NCI-H128 (cell line): ENCODE measurements around the gene PLCG2.
"Not testable (repeated sequence)": the region's sequence is repeated elsewhere in the genome, so short reads cannot be mapped to it uniquely, and the experiment has no call there.

ENCODE experiments used
- DNase-seq: peaks from one replicate; lab custom pipeline; 2025; ENCODE audit not compliant: unreplicated experiment; lab: John Stamatoyannopoulos, UW

PLCG2 gene

DNA sequence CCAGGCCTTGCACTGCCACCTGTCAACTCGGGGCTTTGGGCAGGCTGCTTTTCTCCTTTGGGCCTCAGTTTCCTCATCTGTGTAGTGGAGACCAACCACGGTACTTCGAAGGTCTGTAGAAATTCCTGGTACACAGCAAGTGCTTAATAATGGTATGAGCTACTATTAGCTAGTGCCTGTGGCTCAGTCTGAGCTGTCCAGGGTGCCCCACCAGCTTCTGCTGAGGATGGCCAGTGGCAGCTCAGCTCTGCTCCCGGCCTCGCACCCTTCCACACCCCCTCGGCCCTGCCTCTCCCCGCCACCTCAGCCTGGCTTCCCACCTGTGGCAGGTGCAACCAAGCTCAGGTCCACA lies 26.2 kb upstream of the PLCG2 start:
- no peak for DNase-seq

DNA sequence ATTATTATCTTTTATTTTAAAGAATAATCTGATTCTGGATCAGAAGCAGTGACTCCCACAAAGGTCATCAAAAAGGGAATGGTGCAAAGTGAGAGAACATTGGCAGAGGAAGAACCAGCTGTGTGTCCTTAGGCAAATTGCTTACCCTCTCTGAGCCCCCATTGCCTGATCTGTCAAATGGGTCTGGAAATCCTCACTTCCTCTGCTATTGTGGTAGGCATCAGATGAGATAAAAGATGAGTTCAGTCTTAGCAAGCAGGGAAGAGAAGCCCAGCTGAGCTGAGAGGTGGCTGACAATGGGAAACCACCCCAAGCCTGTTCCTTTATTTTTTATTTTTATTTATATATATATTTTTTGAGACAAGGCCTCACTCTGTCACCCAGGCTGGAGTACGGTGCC lies 24.2 kb upstream of the PLCG2 start:
- DNase-seq: no peak

DNA sequence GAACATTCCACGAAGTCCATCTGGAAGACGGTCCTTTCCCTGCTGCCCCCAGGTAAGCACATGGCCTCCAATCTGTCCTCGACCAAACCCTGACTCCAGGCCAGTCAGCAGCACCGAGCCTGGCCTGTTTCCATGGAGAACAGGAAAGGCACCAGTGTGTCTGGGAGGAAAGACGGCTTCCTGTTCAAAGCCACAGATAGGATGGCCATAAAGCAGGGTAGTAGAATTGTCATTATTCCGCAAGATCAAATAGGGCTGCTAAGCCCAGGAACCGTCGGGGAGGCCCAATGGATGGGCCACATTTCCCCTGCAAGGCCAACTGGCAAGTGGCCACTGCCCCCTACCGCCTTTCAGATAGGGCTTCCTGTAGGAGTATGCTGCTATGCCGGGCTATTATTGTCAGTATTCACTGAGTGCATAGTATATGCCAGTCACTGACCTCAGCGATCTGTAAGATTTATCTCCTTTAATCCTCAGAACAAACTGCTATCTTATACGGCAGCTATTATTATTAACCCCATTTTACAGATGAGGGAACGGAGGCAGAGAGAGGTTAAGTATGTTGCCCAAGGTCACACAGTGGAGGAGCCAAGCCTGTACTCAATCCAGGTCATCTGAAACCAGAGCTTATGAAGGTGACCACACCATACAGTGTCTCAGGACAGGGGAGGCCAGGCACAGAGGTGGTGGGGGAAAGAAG lies 23.0 kb upstream of the PLCG2 start:
- no peak for DNase-seq

DNA sequence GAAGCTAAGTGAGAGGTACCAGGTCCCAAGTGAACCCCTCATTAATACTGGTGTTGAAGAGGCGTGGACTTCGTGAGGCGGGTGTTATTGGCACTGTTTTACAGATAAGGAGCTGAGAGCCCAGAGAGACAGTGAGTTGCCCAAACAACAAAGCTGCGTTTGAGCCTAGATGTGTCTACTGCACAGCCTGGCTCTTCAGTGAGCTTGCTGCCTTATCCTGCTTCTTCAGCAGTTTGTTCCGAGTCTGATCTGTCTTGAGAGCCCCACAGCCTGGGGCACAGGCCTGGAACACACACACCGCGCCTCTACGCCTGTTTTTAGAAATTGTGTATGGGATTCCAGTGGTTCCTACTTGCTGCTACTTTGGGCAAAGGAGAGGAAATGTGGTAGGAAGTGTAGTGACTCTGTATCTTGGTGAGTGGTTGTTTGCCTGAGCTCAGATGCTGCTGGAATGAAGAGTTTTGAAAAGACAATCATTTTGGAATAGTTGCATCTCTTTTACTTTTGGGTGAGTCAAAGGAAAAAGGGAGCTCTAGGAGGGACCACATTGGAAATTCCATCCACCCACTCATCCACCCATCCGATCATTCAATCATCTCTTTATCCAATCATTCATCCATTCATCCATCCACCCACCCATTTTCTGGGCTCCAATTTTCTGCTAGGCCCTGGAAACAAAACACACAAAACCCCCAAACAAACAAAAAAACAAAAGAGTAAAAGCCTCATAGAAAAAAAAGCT lies 22.3 kb upstream of the PLCG2 start:
- no peak for DNase-seq

DNA sequence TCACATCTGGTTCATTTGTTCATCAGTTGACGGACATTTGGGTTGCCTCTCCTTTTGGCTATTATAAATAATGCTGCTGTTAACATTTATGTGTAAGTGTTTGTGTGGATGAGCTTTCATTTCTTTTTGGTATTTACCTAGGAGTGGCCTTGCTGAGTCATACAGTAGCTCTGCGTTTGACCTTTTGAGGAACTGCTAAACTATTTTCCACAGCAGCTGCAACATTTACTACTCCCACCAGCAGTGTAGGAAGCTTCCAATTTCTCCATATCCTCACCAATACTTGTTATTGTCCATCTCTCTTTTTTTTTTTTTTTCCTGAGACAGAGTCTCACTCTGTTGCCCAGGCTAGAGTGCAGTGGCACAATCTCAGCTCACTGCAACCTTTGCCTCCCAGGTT lies 20.7 kb upstream of the PLCG2 start:
- no peak for DNase-seq

DNA sequence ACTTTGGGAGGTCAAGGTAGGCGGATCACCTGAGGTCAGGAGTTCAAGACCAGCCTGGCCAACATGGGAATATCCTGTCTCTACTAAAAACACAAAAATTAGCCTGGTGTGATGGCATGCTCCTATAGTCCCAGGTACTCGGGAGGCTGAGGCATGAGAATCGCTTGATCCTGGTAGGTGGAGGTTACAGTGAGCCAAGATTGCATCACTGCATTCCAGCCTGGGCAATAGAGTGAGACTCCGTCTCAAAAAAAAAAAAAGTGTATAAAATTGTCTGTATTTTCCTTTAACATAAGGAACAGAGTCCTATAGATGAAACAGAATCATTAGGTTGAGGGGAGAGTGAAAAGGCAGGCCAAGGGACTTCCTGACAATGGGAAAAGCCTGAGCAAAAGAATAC lies 16.8 kb upstream of the PLCG2 start:
- not testable (repeated sequence) for DNase-seq

DNA sequence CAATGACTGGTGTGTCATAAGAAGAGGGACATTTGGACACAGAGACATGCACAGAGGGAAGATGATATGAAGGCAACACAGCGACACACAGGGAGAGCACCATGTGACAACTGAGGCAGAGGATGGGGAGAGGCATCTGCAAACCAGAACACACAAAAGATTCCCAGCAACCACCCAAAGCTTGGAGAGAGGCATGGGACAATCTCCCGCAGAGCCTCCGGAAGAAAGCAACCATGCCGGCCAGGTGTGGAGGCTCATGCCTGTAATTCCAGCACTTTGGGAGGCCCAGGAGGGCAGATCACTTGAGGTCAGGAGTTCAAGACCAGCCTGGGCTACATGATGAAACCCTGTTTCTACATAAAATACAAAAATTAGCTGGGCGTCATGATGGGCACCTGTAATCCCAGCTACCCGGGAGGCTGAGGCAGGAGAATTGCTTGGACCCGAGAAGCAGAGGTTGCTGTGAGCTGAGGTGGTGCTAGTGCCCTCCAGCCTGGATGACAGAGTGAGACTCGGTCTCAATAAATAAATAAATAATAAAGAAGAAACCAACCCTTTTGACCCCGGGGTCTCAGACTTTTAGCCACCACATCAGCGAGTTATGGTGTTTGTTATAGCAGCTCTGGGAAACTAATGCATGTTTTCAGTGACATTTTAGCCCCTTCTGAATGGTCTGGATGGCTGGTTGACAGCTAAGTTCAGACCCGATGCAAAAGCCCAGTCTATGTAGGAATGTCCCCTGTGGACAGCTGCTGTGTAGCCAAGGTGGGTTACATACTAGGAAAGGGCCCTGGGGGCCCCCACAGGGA lies 13.8 kb upstream of the PLCG2 start:
- DNase-seq: no peak

DNA sequence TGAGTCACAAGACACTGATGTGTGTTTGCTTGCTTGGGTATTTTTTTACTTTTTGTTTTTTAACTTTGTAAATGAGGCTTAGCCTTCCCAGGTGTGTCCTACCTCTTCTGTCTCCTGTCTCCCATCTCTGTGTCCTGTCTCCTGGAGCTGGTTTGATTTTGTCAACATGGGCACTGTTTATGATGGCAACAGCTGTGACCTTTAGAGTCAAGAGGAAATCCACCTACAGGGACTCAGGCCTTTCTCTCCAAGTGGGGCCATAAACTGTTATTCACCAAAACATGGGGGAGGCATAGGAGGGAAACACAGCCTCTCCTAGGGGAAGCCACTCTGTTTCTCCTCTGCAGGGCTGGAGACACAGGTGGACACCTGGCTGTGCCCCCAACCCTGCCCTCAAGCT lies 13.1 kb upstream of the PLCG2 start:
- DNase-seq: no peak

DNA sequence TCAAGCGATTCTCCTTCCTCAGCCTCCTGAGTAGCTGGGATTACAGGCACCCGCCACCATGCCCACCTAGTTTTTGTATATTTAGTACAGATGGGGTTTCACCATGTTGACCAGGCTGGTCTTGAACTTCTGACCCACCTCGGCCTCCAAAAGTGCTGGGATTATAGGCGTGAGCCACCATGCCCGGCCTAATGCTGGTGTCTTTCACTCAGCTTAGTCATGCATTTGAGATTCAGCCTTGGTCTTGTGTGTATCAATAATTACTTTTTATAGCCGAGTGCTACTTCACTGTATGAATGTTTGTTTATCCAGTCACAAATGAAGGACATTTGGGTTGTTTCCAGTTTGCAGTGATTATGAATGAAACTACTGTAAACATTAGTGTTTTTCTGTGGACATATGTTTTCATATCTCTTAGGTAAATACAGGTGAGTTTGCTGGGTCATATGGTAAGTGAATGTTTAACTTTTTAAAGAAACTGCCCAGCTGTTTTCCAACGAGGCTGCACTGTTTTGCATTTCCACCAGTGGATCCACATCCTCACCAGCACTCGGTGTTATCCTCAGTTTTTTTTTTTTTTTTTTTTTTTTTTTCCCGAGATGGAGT lies 11.0 kb upstream of the PLCG2 start:
- DNase-seq: no peak

DNA sequence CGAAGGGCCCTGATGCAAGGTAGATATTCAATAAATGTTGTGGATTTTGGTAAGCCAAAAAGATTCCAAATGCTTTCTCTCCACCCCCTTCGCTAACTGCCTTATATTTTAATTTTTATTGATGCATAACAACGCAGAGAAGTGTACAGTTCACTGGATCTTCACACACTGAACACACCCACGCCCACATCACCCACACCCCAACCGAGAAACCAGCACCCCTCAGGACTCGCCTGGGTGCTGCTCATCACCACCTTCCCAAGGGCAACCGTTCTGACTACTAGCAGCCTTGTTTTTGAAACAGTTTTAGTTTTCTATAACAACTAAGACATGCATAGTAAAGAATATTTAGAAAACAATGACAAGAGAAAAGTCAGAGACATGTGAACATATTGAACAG lies 9.1 kb upstream of the PLCG2 start:
- DNase-seq: no peak

DNA sequence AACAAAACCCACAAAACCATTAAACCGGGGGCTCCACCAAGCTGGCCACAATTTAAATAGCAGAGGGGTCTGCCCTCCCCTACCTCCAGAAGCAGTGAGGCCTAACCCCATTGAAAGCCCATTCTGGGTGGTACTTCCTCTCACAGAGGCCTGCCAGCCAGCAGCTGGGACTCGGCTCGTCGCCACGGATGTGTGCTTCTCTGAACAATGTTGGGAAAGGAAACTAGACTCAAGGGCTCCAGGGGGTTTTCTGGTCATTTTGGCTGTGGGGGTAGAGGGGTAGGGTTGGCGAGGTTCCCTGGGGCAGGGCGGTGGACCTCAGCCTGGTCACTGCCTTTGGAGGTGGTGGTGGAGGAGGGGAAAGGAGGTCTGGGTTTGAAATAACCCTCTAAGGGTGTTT lies 4.7 kb upstream of the PLCG2 start:
- no peak for DNase-seq

DNA sequence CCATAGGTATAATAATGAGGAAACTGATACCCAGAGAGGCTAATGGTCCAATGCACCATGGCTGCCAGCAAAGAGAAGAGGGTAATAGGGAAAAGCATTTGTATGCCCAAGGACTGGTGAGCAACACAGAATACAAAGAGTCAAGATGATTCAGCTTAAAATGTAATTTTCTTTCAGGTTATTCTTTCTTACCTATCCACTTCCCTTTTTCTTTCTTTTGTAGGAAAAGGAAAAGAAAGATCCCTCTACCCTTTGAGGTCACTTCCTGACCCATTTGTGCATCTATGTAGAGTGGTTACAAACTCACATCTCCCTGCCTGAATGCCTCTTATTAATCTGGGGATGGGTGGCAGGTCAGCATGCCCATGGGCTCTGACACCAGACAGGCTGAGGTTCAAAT lies 3.5 kb upstream of the PLCG2 start:
- no peak for DNase-seq

DNA sequence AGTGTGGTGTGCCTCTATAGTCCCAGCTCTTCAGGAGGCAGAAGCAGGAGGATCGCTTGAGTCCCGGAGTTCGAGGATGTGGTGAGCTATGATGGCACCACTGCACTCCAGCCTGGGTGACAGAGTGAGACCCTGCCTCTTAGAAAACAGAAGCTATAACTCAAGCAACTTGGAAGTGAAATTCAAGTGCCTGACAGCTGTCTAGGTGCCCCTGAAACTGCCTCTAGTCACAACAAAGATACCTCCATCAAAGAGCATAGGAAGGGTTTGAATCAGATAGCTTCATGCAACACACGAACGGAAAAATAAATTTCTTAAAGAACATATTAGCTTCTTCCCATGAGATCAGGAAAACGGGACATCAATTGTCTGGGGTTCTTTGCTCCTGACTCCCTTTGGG lies 860 bp upstream of the PLCG2 start:
- no peak for DNase-seq

DNA sequence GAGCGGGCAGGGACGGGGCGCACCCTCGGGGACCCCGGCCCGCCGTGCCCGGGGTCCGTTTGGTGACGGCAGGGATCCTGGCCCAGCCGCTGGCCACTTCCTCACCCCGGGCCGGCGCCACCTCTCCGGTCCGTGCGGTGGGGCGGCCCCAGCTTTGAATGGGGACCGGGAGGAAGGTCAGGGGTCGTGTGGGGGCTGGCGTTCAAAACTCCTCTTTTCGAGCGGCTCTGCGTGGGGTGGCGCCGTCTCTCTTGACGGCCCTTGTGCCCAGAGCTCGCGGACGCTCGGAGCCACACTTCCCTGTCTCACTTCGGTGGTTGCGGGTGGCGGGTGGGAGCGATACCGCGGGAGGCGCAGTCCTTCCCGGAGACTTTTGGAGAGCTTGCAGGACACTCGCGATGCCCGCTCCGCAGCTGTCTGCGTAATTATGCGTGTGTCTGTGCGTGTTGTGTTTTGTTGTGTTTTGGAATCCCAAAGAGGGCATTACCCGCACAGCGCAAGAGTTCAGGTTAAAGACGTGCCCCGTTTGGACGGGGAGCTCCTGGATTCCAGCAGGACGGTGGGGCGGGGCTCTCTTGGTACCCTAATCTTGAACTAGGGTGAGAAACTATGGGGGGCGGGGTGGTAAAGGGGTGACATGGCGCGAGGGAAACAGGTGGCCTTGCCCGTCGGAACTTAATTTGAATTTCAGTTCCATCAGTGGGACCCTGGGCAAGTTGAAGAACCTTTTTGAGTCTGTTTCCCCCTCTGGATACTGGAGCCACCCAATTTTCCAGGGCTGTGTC lies 637 bp downstream of the PLCG2 start:
- DNase-seq: no peak

DNA sequence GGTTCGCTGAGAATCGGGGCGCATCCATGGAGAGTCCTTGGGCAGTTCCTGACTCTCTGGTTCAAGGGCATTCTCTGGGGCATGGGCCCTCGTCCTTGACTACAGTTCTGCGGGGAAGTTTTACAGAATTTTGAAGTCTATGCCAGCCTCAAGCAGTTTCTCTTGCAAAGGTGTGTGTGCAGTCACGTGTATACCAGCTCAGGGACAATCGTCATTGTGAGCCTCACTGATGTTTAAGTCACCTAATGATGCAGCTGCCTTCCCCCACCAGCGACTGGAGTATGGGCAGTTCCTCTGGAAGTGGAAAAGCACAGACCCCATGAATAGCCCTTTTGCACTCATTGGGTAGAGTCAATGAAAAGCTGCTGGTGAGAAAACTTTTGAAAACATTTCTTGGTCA lies 1.3 kb downstream of the PLCG2 start:
- DNase-seq: no peak

DNA sequence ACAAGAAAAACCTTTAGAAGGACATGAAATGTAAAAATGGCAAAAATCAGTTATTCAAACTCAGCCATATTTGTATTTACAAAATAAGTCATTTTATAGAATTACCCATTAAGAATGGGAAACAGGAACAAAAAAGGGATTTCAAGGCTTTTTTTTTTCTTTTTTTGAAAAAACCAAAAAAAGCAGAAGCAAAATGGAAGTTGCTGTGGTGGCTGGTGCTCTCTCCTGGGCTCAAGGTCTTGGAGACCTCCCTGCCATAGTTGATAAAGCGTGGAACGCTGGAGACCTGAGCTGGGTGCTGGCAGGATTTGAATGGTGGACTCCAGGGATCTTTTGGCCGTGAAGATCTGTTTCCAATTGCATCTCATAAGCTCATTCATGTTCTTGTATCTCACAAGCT lies 3.1 kb downstream of the PLCG2 start:
- no peak for DNase-seq

DNA sequence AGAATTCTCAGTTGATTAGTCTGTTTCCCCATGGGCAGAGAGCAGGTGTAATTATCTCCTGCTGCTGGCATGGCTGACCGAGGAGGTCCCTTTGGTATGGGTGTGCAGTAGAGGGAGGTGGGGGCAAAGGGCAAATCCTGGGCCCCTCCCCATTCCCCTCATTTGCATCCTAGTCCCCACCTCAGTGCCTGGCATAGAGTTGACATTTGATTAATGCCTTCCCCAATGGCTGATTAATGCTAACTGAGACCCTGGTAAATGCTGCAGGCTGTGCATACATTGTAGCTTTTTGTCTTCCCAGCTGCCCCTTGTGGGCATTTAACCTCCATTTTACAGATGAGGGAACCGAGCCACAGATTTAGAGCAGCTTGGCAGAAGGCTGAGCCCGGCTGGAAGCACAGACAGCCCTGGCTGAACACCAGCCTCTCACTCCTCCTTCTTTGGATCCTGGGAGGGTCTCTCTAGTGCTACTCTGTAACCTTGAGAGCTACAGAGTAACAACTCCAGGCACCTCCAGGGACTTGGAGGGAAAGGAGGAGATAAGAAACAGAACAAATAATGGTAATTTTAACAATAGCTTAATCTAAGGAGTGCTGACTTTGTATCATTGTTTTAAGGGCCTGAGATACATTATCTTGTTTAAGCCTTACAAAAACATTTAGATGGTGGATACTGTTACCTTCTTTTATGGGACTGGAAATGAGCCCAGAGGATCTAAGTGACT lies 5.1 kb downstream of the PLCG2 start:
- no peak for DNase-seq

DNA sequence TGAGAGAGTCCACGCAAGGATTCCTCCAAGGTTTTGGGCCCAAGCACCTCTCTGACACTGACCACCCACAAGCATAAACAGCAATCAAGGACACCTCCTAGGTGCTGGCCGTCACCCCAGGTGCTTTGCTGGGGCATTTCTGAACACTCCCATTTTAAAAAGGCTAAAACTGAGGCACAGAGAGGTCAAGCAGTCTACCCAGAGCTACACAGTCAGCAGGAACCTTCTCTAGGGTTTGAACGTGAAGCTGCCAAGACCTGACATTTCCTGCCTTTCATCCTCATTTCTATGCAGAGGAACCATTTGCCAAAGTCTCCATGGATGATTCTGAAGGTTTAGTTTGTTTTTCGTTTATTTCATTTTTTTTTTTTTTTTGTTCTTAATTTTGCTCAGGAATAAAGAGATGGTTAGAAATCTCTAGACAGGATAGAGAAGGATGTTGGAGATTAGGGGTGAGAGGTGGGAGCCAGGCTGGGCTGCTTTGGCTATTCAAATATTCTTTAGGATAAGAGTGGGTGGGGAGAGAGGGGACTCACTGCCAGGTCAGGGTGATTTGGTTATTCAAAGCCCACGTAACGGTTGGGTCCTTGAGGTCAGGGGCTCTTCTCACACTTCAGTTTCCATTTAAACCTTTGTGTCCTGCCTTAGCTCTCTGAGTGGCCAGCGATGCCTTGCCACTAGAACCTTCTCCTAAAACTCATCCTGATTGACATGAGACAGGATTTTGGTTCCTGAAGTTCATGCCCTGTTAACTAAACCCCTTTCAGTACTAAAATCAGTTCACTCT lies 6.2 kb downstream of the PLCG2 start:
- DNase-seq: no peak

DNA sequence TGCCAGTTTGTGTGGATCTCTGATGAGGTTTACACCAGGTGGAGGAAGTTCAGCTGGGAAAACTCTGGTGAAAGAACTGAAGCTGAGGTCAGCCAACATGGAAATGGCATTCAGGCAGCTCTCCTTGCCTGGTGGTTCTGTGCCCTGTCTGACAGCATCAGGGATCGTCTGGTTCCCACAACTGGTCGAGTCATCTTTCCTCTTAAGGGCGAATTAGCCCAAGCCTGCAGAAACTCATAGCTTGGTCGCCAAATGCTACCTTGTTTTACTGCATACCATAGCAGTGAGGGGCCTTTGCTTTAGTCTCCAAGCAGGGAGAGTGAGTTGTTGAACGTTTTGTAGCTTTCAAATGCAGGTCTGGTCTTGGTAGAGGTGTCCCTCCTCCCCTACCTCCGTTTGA lies 7.2 kb downstream of the PLCG2 start:
- DNase-seq: no peak

DNA sequence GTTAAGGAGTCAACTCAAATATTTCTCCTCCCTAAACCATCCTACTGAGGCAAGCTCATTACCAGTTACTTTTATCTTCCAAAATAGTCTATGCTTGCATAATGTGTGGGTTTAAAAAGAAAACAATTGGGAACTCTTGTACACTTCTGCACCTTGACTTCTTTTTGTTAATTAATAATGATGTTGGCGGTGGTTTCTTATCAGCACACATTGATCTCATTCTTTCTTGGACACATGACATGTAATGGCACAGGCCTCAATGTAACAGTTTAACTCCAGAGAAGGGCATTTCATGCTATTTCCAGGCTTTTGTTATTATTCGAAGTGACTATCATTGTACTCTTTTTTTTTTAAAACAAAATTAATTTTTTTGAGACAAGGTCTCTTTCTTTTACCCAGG lies 7.8 kb downstream of the PLCG2 start:
- DNase-seq: no peak
